Stimulated activated CD4-positive, alpha-beta T cell treated with anti-CD3 and anti-CD28 coated beads, Interleukin-2, amount 100 ng/mL, for 48 hours (primary cell): ENCODE measurements around the gene DCBLD1.
"Not testable (repeated sequence)": the region's sequence is repeated elsewhere in the genome, so short reads cannot be mapped to it uniquely, and the experiment has no call there.

Experiments
- DNase-seq, 2 donors: peaks; one replicate each; pipeline ENCODE4 v3.0.0-alpha.2; 2020

Gene DCBLD1

GRCh38 chr6:117482240-117483003 is at the start of gene DCBLD1:
TSS of gene DCBLD1 (plus strand) at chr6:117482674. CDS start at chr6:117482782, 108 bp downstream.
- peak; percentile 32 to 44 for DNase-seq

GRCh38 chr6:117440706-117441525 is 41.6 kb upstream of the DCBLD1 start:
- no peak for DNase-seq

- DNase-seq = no peak
Observed at GRCh38 chr6:117441824-117442264, 40.6 kb upstream of the DCBLD1 start.

DNA sequence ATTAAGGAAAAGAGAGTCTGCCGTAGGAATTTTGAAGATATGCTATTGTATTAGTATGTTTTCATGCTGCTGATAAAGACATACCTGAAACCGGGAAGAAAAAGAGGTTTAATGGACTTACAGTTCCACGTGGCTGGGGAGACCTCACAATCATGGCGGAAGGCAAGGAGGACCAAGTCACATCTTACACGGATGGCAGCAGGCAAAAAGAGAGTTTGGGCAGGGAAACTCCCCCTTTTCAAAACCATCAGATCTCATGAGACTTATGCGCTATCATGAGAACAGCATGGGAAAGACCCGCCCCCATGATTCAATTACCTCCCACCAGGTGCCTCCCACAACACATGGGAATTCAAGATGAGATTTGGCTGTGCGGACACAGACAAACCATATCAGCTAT is 40.2 kb upstream of the DCBLD1 start:
- not testable (repeated sequence) for DNase-seq

DNA sequence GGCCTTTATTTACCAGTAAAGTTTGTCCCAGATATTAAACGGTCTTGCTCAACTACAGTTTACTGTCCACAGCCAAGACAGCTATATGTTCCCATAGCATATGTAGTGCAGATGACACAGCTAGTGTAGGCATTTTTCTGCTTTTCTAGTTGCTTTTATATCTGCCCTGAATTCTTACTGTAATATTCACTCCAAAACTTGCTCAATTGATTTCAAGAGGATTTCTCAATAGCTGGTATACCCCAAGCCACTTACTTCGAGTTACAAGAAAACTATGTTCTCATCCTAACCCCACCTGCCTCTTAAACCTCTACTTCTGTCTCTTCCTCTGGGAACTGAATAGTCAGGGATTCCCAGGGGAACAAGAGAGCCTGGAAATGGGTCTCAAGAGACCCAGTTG is 37.9 kb upstream of the DCBLD1 start:
- no peak for DNase-seq

DNA sequence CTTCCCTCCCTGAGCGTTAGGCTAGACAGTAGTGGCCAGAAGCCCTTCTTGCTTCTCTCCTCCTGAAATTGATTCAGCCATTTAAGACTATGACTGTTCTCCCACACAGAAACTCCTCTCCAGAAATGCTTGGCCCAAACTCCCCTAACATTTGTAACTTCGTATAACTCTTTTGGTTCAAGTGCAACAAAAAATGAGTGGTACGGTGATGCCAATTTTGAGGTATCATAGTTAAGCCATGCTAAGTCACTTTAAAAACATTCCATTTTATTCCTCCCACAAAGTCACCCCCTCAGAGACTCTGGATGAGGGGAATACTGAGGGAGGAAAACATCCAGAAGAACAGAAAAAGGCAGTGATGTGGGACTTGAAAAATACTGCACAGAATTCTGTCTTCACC is 35.6 kb upstream of the DCBLD1 start:
- no peak for DNase-seq

DNA sequence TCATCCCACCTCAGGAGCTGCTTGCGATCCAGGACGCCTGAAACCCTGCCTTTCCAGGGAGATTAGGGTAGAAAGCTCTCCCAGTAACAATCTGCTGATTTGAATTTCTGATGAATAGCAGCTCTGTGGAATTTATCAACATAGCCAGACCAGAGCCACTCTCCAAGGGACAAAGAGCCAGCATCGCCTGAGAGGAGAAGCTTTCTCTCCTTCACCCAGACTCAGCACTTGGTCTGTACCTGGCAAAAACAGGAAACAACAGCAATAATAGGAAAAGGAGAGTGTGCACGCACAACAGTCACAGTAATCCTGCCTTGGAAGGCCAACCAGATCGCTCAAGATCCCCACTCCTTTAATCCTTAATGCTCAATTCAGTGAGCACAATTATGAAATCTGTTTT is 34.5 kb upstream of the DCBLD1 start:
- DNase-seq = no peak

- no peak for DNase-seq
Observed at GRCh38 chr6:117448732-117449485, 33.6 kb upstream of the DCBLD1 start.

DNA sequence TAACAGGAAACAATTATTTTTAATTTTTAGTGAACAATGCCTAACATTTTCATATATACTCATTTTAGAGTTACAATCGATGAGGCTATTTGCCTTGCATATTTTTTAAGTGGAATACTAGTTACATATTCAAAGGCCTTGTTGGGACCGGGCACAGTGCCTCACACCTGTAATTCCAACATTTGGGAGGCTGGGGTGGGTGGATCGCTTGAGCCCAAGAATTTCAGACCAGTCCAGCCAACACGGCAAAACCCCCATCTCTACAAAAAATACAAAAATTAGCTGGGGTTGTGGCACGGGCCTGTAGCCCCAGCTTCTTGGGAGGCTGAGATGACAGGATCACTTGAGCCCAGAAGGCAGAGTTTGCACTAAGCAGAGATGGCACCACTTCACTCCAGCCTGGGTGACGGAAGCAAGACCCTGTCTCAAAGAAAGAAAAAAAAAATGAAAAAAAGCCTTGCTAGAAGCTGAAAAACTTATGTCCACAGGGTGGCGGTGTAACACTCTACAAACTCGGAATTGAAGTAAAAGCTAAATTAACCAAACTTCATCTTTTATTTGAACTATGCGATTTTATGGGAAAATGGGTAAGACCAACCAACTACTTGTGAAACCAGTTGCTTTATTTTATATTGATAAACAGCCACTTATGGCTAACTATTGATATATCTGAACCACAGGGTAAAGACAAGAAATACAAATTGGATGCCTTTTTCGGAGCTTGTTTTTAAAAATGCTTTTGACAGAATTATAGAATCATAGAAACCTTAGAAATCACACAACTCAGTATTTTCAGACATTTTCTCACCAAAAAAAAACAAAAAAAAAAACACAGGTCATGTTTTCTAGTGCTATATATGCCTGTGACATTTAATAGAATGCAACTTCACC is 32.7 kb upstream of the DCBLD1 start:
- DNase-seq = peak; percentile 53 to 63

GRCh38 chr6:117451671-117452070 is 30.8 kb upstream of the DCBLD1 start:
- no peak for DNase-seq

DNA sequence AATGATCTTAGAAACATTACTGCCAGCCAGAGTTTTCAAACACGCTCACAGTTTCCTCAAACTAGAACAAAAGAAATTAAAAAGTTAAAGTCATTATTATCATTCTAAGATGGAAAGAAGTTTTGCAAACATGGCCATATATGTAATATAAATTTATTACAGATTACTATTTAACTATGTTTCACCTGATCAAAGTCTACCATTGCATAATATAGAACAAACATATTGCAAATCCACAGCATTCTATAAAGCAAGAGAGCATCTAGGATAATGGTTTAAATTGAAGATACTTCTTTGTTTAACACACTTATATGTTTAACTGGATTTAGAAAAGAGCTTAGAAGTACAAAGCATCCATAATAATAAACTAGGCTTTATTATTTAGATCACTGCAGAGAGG is 26.2 kb upstream of the DCBLD1 start:
- no peak for DNase-seq

- DNase-seq = no peak
Observed at GRCh38 chr6:117456998-117457397, 25.5 kb upstream of the DCBLD1 start.

GRCh38 chr6:117459204-117459944 is 23.1 kb upstream of the DCBLD1 start:
- no peak for DNase-seq

- no peak for DNase-seq
Observed at GRCh38 chr6:117463762-117464665, 18.5 kb upstream of the DCBLD1 start.

DNA sequence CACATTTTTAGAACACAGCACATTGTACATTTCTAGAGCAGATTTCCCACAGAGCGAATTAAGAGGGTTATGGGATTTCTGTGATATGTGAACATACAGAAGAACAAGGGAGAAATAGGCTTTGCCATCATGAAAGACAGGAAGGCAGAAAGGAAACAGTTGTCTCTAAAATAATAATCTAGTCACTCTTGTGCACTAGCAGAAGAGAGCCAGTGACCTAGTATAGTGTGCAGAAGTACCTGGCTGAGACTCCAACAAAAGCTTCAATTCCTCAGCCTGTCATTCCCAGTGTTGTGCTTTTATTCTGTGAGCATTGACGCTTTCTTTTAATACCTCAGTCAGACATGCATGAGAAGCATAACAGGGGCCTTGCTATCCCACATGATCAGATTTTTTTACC is 17.8 kb upstream of the DCBLD1 start:
- DNase-seq = no peak

- no peak for DNase-seq
Observed at GRCh38 chr6:117465691-117466090, 16.8 kb upstream of the DCBLD1 start.

DNA sequence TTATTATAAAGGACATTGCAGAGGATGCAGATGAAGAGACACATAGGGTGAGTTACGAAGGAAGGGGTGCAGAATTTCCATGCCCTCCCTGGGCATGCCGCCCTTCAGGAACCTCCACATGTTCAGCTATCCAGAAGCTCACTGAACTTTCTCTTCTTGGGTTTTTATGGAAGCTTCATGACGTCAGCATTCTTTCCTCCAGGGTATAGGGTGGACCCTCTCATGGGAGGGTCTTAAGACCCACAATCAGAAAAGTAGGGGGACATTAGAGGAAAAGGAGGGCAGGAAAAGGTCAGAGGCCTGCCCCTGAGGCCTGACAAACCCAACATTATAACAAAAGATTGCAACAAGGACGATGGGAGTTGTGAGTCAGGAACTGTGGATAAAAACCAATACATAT is 14.6 kb upstream of the DCBLD1 start:
- no peak for DNase-seq

DNA sequence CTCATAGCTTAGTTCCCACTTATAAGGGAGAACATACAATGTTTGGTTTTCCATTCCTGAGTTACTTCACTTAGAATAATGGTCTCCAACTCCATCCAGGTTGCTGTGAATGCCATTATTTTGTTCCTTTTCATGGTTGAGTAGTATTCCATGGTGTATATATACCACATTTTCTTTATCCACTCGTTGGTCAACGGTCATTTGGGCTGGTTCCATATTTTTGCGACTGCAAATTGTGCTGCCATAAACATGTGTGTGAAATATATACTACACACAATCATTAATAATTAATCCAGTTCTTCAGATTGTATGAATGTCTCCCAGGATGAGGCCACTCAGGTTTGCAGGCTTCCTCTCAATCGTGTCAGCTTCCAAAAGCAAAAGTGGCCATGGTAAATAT is 13.9 kb upstream of the DCBLD1 start:
- DNase-seq = not testable (repeated sequence)

- DNase-seq = no peak
Observed at GRCh38 chr6:117469356-117469755, 13.1 kb upstream of the DCBLD1 start.

- DNase-seq = no peak
Observed at GRCh38 chr6:117469791-117470190, 12.7 kb upstream of the DCBLD1 start.
